ENCODE data around the gene GRIK1.

GRIK1 gene

DNA sequence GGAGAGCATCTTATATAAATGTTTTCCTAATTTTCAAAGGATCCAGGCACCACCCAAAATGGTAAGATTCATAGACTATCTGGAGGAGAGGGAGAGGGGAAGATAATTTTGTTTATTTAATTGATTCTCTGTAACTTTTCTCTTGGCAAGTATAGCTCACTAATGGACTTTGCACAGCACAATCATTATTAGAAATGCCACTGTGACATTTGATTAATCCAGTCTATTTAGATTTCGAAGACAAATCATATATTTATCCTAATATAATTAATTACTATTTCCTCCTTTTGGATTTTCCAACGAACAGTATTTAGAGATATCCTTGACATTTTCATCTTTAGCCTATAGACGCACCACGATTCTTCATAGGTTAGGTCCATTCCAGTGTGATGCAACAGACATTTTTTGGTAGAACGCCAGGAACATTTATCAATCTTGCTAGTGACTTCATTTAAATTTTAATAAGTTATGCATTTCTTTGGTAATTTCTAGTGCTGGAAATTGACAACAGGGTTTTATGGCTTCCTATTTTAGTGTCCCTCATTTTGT lies 152.4 kb downstream of the GRIK1 start:
- DNase-seq (ENCODE audit: low read depth, low spot score), result no peak

DNA sequence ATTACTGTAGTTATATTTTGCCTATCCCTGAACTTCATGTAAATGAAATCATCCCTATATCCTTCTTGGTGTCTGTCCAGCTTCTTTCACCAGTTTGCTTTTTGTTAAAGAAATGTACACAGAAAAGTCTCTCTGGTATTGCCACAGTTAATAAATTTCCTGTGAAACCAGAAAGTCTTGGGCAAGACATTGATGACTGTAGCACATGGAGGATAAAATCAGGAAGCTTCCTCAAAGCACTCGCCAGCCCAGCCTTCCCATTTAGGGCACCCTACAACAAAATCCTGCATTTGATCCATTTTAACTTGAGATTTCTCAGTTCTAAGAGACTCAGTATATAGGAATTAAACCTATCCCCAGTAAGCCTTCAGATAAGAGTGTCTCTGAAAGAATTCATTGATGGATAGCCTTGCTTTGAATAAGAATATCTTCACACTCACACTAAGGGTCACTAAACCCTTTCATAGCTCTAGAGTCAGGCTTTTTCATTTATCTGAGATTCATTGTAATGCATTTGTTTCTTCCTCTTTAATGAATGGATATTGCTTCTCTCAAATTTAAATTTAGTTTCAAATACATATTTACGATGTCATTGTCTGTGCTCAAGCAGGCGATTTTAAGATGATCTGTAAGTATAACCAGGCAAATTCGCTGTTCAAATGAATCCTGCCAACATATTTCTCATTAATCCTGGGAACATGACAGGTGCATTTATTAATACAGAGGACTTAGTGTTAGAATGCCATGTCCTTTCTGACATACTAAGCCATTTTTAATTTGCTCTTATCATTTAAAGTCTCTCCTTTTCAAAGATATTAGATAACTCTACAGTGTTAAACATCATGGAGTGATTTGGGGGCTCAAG lies 153.1 kb downstream of the GRIK1 start:
- DNase-seq (ENCODE audit: low read depth, low spot score), result no peak

DNA sequence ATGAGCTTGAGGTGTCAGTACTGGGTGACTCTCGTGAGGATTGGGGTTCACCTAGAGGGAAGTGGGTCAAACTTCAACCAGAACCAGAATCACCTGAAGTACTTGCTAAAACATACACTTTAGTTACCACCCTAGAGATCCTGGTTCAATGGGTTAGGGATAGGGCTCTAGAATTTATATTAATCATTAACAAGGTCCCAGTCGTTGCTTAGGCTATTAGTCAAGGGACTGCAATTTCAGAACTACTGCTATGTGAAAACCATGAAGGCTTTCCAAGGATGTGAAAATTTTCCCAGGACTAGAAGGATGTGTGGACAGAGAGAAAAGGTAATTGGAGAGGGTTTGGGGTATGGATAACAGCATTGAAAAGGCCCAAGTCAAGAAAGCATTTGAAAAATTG lies 162.6 kb downstream of the GRIK1 start:
- no peak for DNase-seq (ENCODE audit: low read depth, low spot score)

DNA sequence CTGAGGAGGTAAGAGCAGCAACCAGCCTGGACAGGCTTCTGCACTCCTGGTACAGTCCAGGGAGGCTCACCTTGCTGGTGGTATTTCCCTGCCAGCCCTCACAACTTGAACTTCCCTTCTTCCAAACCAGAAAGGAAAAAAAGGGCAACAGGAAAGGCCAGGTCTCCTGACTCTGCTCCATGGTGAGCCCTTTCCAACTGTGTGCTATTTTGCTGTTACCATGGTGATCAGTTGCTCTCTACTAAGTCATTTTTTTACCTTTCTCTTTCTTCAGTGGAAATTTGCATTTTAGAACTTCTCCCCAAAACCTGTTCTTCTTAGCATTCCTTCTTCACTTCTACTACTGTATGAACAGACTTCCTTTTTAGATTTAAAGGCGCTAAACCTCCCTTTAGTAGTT lies 164.3 kb downstream of the GRIK1 start:
- DNase-seq (ENCODE audit: low read depth, low spot score), result no peak

DNA sequence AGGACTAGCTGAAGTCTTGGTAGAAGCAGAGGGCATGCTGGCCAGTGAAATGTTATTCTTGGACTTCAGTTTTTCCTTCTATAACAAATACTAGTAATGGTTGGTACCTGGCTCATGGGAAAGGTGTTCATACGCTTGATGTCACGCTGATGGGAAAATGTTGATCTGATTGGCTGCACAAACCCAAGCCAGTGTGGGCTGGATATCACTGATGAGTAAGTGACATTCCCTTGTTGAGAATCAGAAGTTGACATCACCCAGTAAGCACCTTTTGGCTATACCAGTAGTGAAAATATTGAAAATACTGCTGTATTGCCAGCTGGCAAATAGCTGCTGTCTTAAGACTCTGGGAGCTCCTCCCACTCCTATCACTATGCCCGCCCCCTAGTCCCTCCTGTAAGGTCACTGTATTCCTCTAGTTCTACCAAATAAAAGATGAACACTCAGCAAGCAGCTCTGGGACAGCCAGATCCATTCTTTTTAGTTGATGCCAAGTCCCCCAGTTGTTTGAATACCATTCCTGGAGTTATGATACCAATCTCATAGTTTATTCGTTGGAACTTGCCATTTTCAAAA lies 168.2 kb downstream of the GRIK1 start:
- no peak for DNase-seq (ENCODE audit: low read depth, low spot score)

DNA sequence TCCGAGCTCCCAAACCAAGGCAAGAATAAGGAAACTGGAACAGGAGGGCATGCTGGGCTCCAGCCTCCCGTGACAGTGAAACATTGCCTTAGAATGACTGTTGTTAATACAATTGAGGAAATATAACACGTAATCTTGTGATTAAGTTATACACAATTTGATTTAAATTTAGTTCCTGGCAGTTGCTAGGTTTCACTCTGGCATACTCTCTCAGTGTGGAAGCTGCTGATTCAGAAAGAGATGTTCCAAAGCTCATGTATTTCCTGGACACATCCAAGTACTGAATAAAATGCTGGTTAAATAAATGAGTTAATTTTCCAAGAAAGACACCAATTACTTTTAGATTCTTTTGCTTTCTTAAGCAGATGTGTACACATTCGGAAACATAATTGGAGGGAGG lies 176.1 kb downstream of the GRIK1 start:
- no peak for DNase-seq (ENCODE audit: low read depth, low spot score)

DNA sequence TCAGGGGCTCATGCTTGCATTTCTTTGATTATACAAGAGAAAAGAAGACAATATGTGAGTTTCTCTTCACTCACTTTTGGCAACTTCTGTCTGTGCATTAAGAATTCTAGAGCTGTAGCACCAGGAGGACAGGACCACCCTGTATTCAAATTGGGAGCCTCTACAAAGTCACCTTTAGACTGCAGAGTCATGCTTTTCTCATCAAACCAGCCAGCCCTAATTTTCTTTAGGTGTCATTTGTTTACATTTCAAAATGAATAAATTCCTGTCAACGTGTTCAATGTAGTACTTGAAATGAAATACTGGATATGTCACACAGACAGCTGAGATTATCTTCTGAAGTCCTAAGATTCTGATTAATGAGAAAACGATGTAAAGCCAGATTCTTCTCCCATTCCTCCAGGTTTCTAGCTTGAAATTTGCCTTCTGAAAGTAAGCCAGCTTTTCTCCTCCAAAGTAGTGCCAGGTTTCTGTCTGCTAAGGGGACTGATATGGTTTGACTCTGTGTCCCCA lies 177.2 kb downstream of the GRIK1 start:
- DNase-seq (ENCODE audit: low read depth, low spot score), result no peak

DNA sequence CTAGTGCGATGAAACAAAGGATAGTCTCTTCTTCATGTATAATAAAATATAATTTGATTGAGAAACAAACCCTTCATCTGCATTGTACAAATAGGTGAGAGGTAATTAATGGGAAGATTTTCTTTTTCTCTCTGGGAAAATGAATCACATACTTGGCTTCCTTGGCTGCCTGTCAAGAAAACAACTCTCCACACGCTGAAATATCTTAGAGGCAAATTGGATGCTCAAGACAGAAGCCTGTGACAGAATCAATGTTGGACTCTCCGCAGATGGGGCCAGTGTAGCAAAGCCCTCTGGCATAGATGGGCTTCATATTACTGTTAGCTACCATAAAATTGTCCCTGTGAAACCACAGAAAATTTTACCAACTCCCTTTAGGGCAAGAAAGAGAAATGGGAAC lies 186.6 kb downstream of the GRIK1 start:
- DNase-seq (ENCODE audit: low read depth, low spot score), result no peak

DNA sequence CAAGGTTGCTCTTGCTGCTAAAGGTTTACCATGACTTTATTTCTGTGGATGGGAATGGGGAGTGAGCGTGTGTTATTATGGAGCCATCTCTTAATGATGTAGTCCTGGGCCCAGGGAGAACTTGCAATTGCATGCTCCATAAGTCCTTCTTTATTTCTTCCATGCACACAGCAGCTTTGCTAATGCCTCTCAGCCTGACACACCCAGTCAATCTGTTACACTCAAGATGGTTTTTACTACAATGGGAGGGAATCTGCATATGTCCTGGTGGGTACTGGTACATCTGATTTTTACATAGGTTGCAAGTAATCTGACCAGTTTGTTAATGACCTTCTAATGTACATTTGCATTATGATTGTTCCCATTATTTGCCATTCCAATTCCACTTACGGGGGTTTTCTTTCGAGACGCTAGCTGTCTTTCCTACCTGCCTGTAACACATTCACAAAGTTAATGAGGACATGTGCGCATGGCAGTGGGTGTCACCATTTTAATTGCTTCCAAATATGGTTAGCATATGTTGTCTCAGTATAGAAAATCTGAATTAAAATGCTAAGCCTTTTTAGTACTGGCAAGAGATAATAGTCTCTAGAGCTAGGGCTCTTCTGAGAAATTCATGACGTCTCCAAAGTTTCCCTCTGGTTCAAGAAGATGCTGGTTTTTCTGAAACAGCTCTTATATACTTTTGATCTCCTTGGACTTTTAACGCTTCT lies 188.2 kb downstream of the GRIK1 start:
- DNase-seq (ENCODE audit: low read depth, low spot score), result no peak

DNA sequence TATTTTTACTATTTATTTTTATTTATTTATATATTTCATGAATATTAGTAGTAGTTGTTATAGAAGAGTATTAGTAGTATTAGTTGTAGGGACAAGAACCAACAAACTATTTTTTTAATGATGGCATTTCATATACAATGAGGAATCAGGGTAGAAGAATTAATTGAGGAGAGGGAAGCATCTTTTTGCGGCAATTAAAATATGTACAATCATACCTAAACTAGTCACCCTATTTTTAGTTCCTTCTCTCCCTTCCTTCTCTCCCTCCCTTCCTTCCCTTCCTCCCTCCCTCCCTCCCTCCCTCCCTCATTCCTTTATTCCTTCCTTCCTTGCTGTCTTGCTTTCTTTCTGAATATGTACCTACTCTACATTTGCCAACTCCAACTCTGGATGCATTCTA lies 189.8 kb downstream of the GRIK1 start:
- DNase-seq (ENCODE audit: low read depth, low spot score), result no peak

DNA sequence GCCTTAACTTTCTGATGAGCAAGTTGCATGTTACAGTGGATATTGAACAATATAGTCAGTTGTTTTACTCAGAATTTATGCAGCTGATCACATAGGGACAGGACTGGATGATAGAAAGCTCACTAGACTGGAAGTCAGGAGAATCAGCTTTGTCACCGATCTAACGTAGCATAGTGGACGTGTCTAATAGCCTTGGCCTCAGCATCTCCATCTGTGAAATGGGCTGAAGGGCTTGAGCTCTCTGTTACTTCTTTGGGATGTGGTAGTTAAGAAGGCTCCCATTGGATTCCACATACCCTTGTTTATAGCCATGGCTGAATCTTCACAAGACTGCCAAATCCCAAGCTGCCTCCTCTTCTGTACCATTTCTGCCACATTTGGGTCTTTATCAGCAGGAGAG lies 190.6 kb downstream of the GRIK1 start:
- DNase-seq (ENCODE audit: low read depth, low spot score), result no peak

DNA sequence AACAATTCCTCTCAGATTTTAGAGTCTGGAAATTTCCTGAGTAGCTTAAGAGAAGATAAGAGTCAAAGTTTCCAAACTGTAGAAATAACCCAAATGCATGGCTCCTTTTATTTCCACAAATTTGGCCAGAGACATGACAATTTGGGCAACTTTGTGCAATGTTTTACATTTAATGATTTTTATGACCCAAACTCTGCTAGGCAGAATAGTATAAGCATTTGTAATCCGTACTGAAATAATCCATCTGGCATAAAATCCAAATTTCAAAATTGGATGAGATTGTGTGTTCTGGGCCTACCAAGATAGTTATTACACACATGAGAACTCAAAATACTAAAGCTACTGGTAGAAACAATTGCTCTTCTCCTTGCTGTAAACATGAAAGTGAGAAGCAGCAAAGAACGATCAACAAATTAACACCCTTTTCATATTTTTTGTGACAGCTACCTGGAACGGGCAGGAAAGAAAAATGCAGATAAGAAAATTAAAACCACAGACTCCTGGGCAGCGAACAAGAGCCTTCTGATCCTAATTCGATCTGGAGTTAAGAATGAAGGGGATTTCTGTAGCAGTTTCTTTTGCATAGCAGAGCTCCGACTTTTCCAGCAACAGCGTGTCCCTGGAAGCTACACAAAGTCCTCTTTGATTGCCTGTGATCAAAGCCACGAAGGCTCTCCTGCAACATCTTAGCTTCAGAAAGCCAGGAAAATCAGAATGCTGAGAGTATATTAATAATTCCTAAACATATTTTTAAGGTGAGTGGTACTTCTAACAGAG lies 191.2 kb downstream of the GRIK1 start:
- no peak for DNase-seq (ENCODE audit: low read depth, low spot score)

DNA sequence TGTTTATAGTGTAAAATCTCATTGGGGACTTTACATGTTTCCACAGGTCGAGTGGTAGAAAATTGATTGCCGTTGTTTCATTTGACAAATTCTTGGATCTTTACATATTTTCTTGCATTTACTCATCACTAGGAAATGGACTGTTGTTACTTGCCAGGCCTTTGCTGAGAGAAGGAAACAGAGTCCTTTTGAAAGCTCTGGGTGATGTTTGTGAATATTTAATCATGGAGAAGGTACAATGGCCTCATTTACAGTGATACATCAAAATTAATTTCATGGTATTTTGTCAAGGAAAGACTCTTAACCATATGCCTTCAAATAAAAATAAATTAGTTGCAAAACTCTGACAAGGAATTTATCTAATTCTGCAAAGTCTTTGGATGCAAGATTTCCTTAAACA lies 198.0 kb downstream of the GRIK1 start:
- DNase-seq (ENCODE audit: low read depth, low spot score), result no peak

DNA sequence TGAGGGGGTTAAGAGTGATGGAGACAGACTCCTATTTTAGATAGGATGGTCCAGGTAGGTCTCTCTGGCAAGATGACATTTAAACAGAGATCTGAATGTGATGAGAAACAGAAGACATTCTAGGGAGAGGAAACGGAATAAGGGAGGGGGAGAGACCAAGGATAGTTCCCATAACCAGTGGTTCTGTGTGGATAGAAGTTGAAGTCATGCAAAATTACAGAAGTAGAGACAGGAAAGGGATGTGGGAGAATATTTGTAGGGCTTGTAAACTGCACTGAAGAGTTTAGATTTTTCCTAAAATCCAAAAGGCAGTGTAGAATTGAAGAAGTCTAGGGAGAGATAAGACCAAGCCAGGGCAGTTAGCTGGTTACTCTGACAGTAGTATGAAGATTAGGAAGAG lies 200.6 kb downstream of the GRIK1 start:
- no peak for DNase-seq (ENCODE audit: low read depth, low spot score)

DNA sequence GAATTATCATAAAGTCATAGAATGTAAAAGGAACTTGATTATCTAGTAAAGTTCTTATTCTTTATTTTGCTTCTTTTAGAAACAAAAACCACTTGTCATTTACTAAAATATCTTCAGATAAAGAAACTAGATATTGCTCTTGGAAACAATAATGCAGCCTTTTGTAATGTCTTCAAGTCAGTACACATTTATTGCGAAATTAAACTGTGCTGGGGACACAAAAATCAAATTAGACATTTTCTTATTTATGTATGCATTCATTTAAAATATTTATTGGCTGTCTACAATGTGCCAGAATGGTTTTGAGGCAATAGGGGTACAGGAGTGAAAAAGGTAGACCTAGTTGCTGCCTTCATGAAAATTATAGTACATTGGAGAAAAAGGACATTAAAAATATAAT lies 201.1 kb downstream of the GRIK1 start:
- DNase-seq (ENCODE audit: low read depth, low spot score), result no peak

DNA sequence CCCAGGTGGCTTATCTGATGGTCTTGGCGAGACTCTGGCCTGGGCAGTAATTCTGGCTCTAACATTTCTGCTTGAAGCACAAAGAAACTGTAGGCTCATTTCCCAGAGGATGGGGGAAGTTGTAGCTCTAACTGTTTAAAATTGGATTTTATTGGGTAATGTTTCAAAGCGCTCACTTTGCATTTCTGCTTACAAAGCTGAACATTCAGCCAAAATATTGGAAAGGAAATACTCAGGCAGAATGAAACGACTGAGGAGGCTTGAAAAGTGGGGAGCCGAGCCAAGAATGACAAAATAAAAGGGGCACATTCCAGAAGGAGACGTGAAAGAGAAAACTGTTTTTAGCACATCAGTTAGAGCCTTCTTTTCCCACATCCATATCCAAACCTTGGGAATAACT lies 202.6 kb downstream of the GRIK1 start:
- no peak for DNase-seq (ENCODE audit: low read depth, low spot score)

DNA sequence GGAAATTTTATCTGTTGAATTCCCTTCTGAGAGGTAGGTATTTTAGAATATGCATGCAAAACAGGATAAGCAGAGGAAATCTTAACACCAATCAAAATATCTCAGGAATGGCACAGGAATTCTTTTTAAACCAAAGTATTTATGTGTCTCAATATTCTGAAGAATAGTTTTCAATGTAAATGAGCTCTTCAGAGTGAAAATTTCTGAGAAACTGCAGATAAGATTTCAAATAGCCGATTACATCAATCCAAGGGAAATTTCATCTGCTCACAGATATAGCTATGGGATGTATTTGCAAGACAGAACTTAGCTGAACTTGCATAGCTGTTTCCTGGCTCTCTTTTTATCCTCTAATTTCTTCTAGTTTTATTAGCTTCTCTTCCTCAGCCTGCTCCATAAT lies 209.5 kb downstream of the GRIK1 start:
- DNase-seq (ENCODE audit: low read depth, low spot score), result no peak

DNA sequence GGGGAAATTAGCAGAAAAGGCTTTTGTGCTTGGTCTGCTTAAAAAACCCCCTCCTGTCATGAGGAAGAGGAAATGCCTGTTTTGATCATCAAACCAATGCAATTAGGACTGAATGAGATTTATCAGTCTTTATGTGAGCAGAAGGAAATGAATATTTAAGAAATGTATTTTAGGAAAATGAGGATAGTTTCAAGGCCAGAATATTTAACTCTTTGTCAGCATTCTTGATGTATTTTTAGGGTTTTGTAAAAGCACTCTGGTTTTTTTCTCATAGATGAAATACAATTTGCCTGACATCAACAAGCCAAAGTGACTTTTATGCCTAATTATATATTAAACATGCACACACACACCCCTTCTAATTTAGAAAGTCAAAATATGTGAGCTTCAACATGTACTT lies 213.8 kb downstream of the GRIK1 start:
- no peak for DNase-seq (ENCODE audit: low read depth, low spot score)

DNA sequence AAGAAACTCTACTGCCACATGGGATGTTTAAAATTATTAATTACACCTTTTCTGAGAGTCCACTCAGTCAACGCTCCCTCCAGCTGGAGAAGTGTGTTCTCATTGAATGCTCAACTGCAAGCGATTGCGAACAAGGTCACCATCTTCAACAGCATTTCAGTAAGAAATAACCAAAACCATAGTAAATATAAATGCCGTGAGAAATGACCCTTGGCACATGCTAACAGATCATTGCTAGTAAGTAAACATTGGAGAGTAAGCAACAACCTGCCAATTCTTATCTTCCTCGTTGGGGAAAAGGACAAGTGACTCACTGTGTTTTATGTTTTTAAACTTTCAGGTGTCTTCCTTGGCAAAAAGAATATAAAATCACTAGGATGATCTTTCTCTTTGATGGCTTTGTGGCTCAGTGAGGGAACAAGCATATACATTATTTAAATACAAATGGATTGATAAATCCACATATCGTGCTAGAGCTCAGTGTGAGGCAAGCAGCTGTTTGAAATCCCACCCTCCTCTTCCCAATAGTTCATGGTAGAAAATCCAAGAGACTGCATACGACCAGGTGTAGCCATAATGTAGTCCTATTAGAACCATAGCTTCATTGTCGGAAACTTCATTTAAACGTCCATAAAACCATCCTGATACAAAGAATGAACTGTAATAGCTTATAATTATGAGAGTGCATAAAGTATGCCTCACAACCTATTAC lies 214.6 kb downstream of the GRIK1 start:
- DNase-seq (ENCODE audit: low read depth, low spot score), result no peak

DNA sequence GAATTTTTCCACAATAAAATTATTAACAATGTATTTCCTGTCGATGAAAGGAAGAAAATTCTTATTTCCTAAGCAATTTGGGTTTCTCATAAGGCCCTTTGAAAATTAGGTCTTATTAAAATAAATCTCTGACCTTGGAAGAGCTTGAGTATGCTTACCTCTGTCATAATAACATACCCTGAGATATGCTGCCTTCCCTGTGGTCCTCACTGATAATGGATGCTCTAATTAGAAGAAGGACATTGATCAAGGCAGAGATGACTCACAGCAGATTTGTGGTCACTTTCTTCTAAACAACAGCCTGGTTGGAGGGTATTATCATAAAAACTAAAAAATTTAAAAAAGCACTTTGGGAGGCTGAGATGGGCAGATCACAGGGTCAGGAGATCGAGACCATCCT lies 217.8 kb downstream of the GRIK1 start:
- no peak for DNase-seq (ENCODE audit: low read depth, low spot score)

DNA sequence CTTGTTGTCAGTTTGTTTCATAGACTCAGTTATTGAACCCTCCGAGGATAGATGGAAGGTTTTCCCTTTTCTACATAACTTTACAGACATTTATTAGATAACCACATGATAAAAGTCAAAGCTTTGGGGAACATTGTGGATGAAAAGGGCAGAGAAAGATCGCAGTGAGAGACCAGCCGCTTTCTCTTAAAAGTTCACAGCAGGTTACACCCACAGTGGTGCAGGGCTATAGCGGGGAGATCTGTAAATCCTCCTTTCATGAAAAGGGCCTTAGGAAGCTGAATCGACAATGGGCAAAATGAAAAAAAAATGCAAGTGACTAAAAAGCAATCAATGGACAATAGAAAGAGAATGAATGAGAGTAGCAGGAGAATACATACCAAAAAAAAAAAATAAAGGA lies 218.6 kb downstream of the GRIK1 start:
- no peak for DNase-seq (ENCODE audit: low read depth, low spot score)
